IMR-90 (cell line): ENCODE results near the gene FAH. TPM values are rescaled to one million over a fixed set of nuclear protein-coding genes. Genes with fewer than 3 reads are reported as not detected.
A peak's percentile ranks its signal among the peaks of the same experiment; 100 is the strongest.

Experiments
- ATAC-seq: fragments of 200-7000 bp; cut with Tn5 transposase; 2 replicates; pipeline ENCODE4 v1.9.1; 2020; ENCODE audit warnings: low read depth, mild to moderate bottlenecking, moderate library complexity
- BruUV-seq: library from RNA; stranded (reverse); fragments of 400-500 nt; replicated peaks from 2 replicates; lab custom pipeline; 2021; lab: Mats Ljungman, UMichigan
- CTCF ChIA-PET: fragments of 300-600 bp; formaldehyde crosslinking; extraction: SDS; loops from one replicate; lab custom pipeline; 2021; ENCODE audit warnings: antibody characterized with exemption; lab: Yijun Ruan, JAX
- POLR2A ChIA-PET: fragments of 300-600 bp; sonication (Branson Sonifier 250); formaldehyde crosslinking; loops from one replicate; lab custom pipeline; 2022; ENCODE audit warnings: antibody characterized with exemption; ENCODE audit not compliant: unreplicated experiment; lab: Charles Lee
- DNase-seq: peaks from one replicate; pipeline ENCODE4 v3.0.0; 2013
- H2AFZ ChIP-seq: replicated peaks from 2 replicates; pipeline ENCODE3; 2013; ENCODE audit warnings: low read length, mild to moderate bottlenecking; ENCODE audit not compliant: poor library complexity
- H2AK5ac ChIP-seq: 2 replicates; pipeline ENCODE4 v1.6.1; 2013; ENCODE audit warnings: low read depth, low read length, inconsistent platforms
- H2AK9ac ChIP-seq: replicated peaks from 2 replicates; pipeline ENCODE3; 2013; ENCODE audit warnings: mild to moderate bottlenecking, low read depth, low read length, moderate library complexity; ENCODE audit not compliant: poor library complexity
- H2BK120ac ChIP-seq: 2 replicates; pipeline ENCODE4 v1.6.1; 2013; ENCODE audit warnings: low read depth, low read length, inconsistent platforms
- H2BK15ac ChIP-seq: 3 replicates; pipeline ENCODE4 v1.6.1; 2013; ENCODE audit warnings: low read depth, low read length, inconsistent platforms
- H2BK20ac ChIP-seq: 2 replicates; pipeline ENCODE4 v1.6.1; 2013; ENCODE audit warnings: low read depth, mild to moderate bottlenecking, inconsistent platforms, low read length, moderate library complexity
- H2BK5ac ChIP-seq: 2 replicates; pipeline ENCODE4 v1.6.1; 2013; ENCODE audit warnings: mild to moderate bottlenecking, low read depth, low read length, inconsistent platforms; ENCODE audit not compliant: poor library complexity, severe bottlenecking
- H3K14ac ChIP-seq: replicated peaks from 2 replicates; pipeline ENCODE4 v1.6.1; 2013; ENCODE audit warnings: low read depth, low read length, inconsistent platforms
- H3K18ac ChIP-seq: 2 replicates; pipeline ENCODE4 v1.6.1; 2013; ENCODE audit warnings: low read depth, low read length, control low read depth
- H3K23ac ChIP-seq: 2 replicates; pipeline ENCODE4 v1.6.1; 2013; ENCODE audit warnings: low read depth, low read length, inconsistent platforms
- H3K27ac ChIP-seq: 2 replicates; pipeline ENCODE4 v1.5.1; 2013; ENCODE audit warnings: mild to moderate bottlenecking, control low read depth, low read length; ENCODE audit not compliant: insufficient read depth
- H3K27me3 ChIP-seq: 2 replicates; pipeline ENCODE4 v1.6.1; 2013; ENCODE audit warnings: low read length; ENCODE audit not compliant: control insufficient read depth, insufficient read depth
- H3K36me3 ChIP-seq: 2 replicates; pipeline ENCODE4 v1.6.1; 2013; ENCODE audit warnings: low read length, mixed read lengths; ENCODE audit not compliant: control insufficient read depth, insufficient read depth
- H3K4ac ChIP-seq: 2 replicates; pipeline ENCODE4 v1.6.1; 2013; ENCODE audit warnings: low read depth, low read length, inconsistent platforms
- H3K4me1 ChIP-seq: 2 replicates; pipeline ENCODE4 v1.6.1; 2013; ENCODE audit warnings: low read length, mixed read lengths; ENCODE audit not compliant: control insufficient read depth, insufficient read depth
- H3K4me2 ChIP-seq: 2 replicates; pipeline ENCODE4 v1.6.1; 2013; ENCODE audit warnings: low read depth, mild to moderate bottlenecking, control low read depth, low read length, moderate library complexity
- H3K4me3 ChIP-seq: 2 replicates; pipeline ENCODE4 v1.5.1; 2013; ENCODE audit warnings: low read depth, mild to moderate bottlenecking, control low read depth, low read length, moderate library complexity; ENCODE audit not compliant: insufficient read depth
- H3K56ac ChIP-seq: 2 replicates; pipeline ENCODE4 v1.6.1; 2013; ENCODE audit warnings: low read length, inconsistent platforms; ENCODE audit not compliant: insufficient read depth; ENCODE audit errors: extremely low read depth
- H3K79me1 ChIP-seq, 2 experiments: 2 replicates each; pipeline ENCODE4 v1.6.1; 2013; ENCODE audit warnings: low read length in 2 of 2, inconsistent platforms in 1 of 2, low read depth in 1 of 2
- H3K9ac ChIP-seq: 2 replicates; pipeline ENCODE4 v1.6.1; 2013; ENCODE audit warnings: low read depth, low read length, control low read depth
- H3K9me1 ChIP-seq: 2 replicates; pipeline ENCODE4 v1.6.1; 2013; ENCODE audit warnings: low read length, inconsistent platforms; ENCODE audit not compliant: insufficient read depth
- H3K9me3 ChIP-seq: 2 replicates; pipeline ENCODE4 v1.6.1; 2013; ENCODE audit warnings: low read length; ENCODE audit not compliant: control insufficient read depth, insufficient read depth
- H4K20me1 ChIP-seq: 2 replicates; pipeline ENCODE4 v1.6.1; 2013; ENCODE audit warnings: low read length, inconsistent platforms; ENCODE audit not compliant: insufficient read depth
- H4K5ac ChIP-seq: 2 replicates; pipeline ENCODE4 v1.6.1; 2013; ENCODE audit warnings: mild to moderate bottlenecking, low read depth, low read length, control low read depth
- H4K8ac ChIP-seq, 2 experiments: 2 replicates each; pipeline ENCODE4 v1.6.1; 2013; ENCODE audit warnings: low read depth in 2 of 2, low read length in 2 of 2, control low read depth in 1 of 2, inconsistent platforms in 1 of 2
- H4K91ac ChIP-seq: 2 replicates; pipeline ENCODE4 v1.6.1; 2013; ENCODE audit warnings: low read depth, low read length, inconsistent platforms; ENCODE audit not compliant: insufficient read depth
- BHLHE40 ChIP-seq: fragments of 150-350 bp; IDR thresholded peaks from 2 replicates; pipeline ENCODE4 v1.6.1; 2016; ENCODE audit warnings: mild to moderate bottlenecking, low read depth, low read length
- CEBPB ChIP-seq: IDR thresholded peaks from 2 replicates; pipeline ENCODE4 v1.6.1; 2012; ENCODE audit warnings: low read depth, low read length, improper control_type of control experiment
- CHD1 ChIP-seq: IDR thresholded peaks from 2 replicates; pipeline ENCODE4 v1.6.1; 2012; ENCODE audit warnings: low read depth, low read length, improper control_type of control experiment
- FOS ChIP-seq: fragments of 150-350 bp; IDR thresholded peaks from 2 replicates; pipeline ENCODE4 v1.6.1; 2016; ENCODE audit warnings: low read depth, low read length
- MAFK ChIP-seq: IDR thresholded peaks from 2 replicates; pipeline ENCODE4 v1.6.1; 2012; ENCODE audit warnings: low read depth, low read length, improper control_type of control experiment
- MXI1 ChIP-seq: IDR thresholded peaks from 2 replicates; pipeline ENCODE4 v1.6.1; 2012; ENCODE audit warnings: low read depth, mild to moderate bottlenecking, low read length, moderate library complexity, borderline replicate concordance
- RCOR1 ChIP-seq: IDR thresholded peaks from 2 replicates; pipeline ENCODE4 v1.6.1; 2012; ENCODE audit warnings: mild to moderate bottlenecking, low read length, improper control_type of control experiment; ENCODE audit not compliant: insufficient replicate concordance
- SMC3 ChIP-seq: fragments of 150-350 bp; IDR thresholded peaks from 2 replicates; pipeline ENCODE4 v1.6.1; 2016; ENCODE audit warnings: low read depth, mild to moderate bottlenecking, antibody characterized with exemption, low read length, moderate library complexity
- WGBS, 2 experiments: methylation state at CpG; one replicate each; pipeline versions ENCODE4 v1.1.5 to v1.1.7; 2013; ENCODE audit warnings: missing lambda C conversion rate in 2 of 2; ENCODE audit not compliant: insufficient read length in 1 of 2; ENCODE audit errors: extremely low coverage in 2 of 2; 5-methylcytosine and 5-hydroxymethylcytosine counted together
- dilution Hi-C: fragments of 300-500 bp; cut with HindIII; formaldehyde crosslinking; loops from one replicate; pipeline ENCODE4 v1.14.3; 2018; ENCODE audit warnings: low sequenced_read_pairs; ENCODE audit not compliant: unreplicated experiment
- in situ Hi-C: fragments of 300-500 bp; cut with MboI; formaldehyde crosslinking; loops from 3 replicates; pipeline ENCODE4 v1.14.3; 2019; ENCODE audit warnings: low sequenced_read_pairs, inconsistent platforms, mixed read lengths
- intact Hi-C: fragments of 100-400 bp; cut with micrococcal nuclease; formaldehyde crosslinking; loops from 2 replicates; pipeline ENCODE4 v1.10.0; 2022
- polyA plus RNA-seq, 3 experiments: library from polyadenylated mRNA; depleted of rRNA; stranded (reverse); fragments of >200 nt; gene quantifications; 2 replicates each; pipeline ENCODE4 v1.2.3, GENCODE V29; 2012; ENCODE audit warnings: low replicate concordance in 1 of 3
- total RNA-seq: library from RNA; depleted of rRNA; stranded (reverse); fragments of >200 nt; gene quantifications from 2 replicates; pipeline ENCODE4 v1.2.3, GENCODE V29; 2012
- TF ChIP-seq, protein P1 (sequence below): conservative IDR thresholded peaks from 2 replicates; pipeline ENCODE4 v1.5.1; 2012; ENCODE audit warnings: mild to moderate bottlenecking, low read depth, low read length, improper control_type of control experiment
- TF ChIP-seq, protein P2 (sequence below): fragments of 150-350 bp; IDR thresholded peaks from 2 replicates; pipeline ENCODE4 v1.6.1; 2016; ENCODE audit warnings: low read depth, mild to moderate bottlenecking, low read length, moderate library complexity, borderline replicate concordance

The FAH gene
- total and polyA plus RNA-seq, 2 of the 4 experiments (the other 2 are of a cell fraction) = 43.1 to 48.6 TPM

DNA sequence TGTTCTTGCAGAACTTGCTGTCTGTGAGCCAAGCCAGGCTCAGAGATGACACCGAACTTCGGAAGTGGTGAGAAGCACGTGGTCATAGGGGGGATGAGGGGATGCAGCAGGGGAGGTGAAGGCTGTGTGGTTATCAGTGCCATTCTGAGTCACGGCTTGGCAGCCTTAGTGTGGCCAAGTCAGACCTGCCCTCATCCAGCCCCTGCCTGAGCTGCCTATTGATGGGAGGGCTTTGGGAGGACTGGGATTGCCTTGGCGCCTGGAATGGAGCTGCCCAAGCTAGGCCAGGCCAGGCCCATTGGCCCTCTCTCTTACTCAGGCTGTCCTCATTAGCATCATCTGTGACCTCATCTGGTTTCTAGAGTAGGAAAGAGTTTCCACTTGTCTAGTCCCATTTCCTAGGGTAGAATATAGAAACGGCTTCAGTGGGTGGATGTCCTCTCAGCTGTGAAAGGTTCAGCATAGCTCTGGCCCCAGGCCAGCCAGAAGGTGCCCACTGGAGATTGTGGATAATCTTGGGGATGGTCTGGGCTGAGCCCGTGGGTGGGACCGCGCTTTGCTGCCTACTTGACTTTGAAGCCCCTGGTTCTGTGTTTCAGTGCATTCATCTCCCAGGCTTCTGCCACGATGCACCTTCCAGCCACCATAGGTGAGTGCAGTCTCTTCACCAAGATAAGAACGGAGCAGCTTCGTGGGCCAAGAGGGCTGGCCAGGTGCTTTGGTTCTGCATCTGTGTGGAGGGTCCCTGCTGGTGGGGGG is 7.2 kb downstream of the FAH start:
- in situ Hi-C loops (no loop called here), dilution Hi-C loops (no loop called here), intact Hi-C loops (no loop called here)
- no peak overlapping the region for H3K9ac ChIP-seq
- no peak overlapping the region for H3K56ac ChIP-seq
- peak overlapping the region; percentile 91 for H2BK120ac ChIP-seq
- no peak for TF ChIP-seq RCOR1
- TF ChIP-seq SMC3 = no peak
- TF ChIP-seq, protein P1, sequence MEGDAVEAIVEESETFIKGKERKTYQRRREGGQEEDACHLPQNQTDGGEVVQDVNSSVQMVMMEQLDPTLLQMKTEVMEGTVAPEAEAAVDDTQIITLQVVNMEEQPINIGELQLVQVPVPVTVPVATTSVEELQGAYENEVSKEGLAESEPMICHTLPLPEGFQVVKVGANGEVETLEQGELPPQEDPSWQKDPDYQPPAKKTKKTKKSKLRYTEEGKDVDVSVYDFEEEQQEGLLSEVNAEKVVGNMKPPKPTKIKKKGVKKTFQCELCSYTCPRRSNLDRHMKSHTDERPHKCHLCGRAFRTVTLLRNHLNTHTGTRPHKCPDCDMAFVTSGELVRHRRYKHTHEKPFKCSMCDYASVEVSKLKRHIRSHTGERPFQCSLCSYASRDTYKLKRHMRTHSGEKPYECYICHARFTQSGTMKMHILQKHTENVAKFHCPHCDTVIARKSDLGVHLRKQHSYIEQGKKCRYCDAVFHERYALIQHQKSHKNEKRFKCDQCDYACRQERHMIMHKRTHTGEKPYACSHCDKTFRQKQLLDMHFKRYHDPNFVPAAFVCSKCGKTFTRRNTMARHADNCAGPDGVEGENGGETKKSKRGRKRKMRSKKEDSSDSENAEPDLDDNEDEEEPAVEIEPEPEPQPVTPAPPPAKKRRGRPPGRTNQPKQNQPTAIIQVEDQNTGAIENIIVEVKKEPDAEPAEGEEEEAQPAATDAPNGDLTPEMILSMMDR = no peak
- TF ChIP-seq FOS = no peak
- TF ChIP-seq, protein P2, sequence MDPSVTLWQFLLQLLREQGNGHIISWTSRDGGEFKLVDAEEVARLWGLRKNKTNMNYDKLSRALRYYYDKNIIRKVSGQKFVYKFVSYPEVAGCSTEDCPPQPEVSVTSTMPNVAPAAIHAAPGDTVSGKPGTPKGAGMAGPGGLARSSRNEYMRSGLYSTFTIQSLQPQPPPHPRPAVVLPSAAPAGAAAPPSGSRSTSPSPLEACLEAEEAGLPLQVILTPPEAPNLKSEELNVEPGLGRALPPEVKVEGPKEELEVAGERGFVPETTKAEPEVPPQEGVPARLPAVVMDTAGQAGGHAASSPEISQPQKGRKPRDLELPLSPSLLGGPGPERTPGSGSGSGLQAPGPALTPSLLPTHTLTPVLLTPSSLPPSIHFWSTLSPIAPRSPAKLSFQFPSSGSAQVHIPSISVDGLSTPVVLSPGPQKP = no peak
- TF ChIP-seq MAFK = no peak
- no peak for TF ChIP-seq CEBPB
- no peak for TF ChIP-seq BHLHE40
- TF ChIP-seq CHD1 = no peak
- TF ChIP-seq MXI1 = no peak
- H3K18ac ChIP-seq = peak overlapping the region; percentile 70
- peak overlapping the region; percentile 44 to 80 for H4K8ac ChIP-seq
- H2AK5ac ChIP-seq = peak overlapping the region; percentile 95
- ChIA-PET POLR2A (interaction anchor here (0.6 kb wide), 1 partner anchor 243 kb away, joined by 5 read pairs; no protein-coding TSS in a partner anchor), CTCF (no interaction called here)
- no peak for ATAC-seq
- peaks cover 26% of the 10 kb centered on the region for H3K4me1 ChIP-seq
- peak overlapping the region; percentile 83 for H2AFZ ChIP-seq
- WGBS, 2 experiments = 96% methylated on average over 3 of the region's 12 CpGs; no CpG with 5 or more reads in 1 of the 2 experiments
- peak overlapping the region; percentile 93 for H3K4ac ChIP-seq
- peak overlapping the region; percentile 40 for H3K23ac ChIP-seq
- H2BK15ac ChIP-seq = peak overlapping the region; percentile 64; the same call in 1 of the 3 replicates
- H2BK20ac ChIP-seq = peak overlapping the region; percentile 84
- H3K9me1 ChIP-seq = peaks cover 26% of the 10 kb centered on the region
- BruUV-seq = no TSS peak
- no peak overlapping the region for H3K4me2 ChIP-seq
- H3K27me3 ChIP-seq = no peaks in the 10 kb centered on the region
- H3K36me3 ChIP-seq = peaks cover 13% of the 10 kb centered on the region
- DNase-seq = peak; percentile 46
- peaks cover 4 to 29% of the 10 kb centered on the region in 2 experiments; a peak in 2 of 4 replicates for H3K79me1 ChIP-seq
- peak overlapping the region; percentile 89 for H2BK5ac ChIP-seq
- peak overlapping the region; percentile 84 for H3K14ac ChIP-seq
- H2AK9ac ChIP-seq = peak overlapping the region; percentile 96
- peak overlapping the region; percentile 89 for H4K91ac ChIP-seq
- peak overlapping the region; percentile 38 for H4K5ac ChIP-seq
- H3K4me3 ChIP-seq = no peak overlapping the region
- H3K9me3 ChIP-seq = no peaks in the 10 kb centered on the region
- H3K27ac ChIP-seq = peak overlapping the region; percentile 60
- H4K20me1 ChIP-seq = no peaks in the 10 kb centered on the region
